Loucy (cell line): ENCODE results near the gene PREX1.

Source experiments
- H2AFZ ChIP-seq: fragments of 200-600 bp; sonication (generic); 2 replicates; pipeline ENCODE4 v1.6.0; 2016; ENCODE audit warnings: antibody characterized with exemption, mild to moderate bottlenecking, low read length, moderate library complexity
- H3F3A ChIP-seq: fragments of 200-600 bp; 2 replicates; pipeline ENCODE4 v1.6.0; 2016; ENCODE audit warnings: antibody characterized with exemption, low read depth, mild to moderate bottlenecking
- H3K27me3 ChIP-seq: fragments of 200-600 bp; sonication (generic); 2 replicates; pipeline ENCODE4 v1.6.1; 2014; ENCODE audit warnings: low read length, mild to moderate bottlenecking; ENCODE audit not compliant: insufficient read depth, poor library complexity, severe bottlenecking
- H3K36me3 ChIP-seq: fragments of 200-600 bp; sonication (generic); 2 replicates; pipeline ENCODE4 v1.6.1; 2016; ENCODE audit warnings: low read length; ENCODE audit not compliant: insufficient read depth
- H3K4me1 ChIP-seq: fragments of 200-600 bp; sonication (generic); 2 replicates; pipeline ENCODE4 v1.5.1; 2014; ENCODE audit warnings: low read length, mild to moderate bottlenecking; ENCODE audit not compliant: insufficient read depth, poor library complexity, severe bottlenecking
- H3K4me2 ChIP-seq: fragments of 200-600 bp; sonication (generic); 2 replicates; pipeline ENCODE4 v1.6.0; 2014; ENCODE audit warnings: antibody characterized with exemption, low read length, low read depth, mild to moderate bottlenecking; ENCODE audit not compliant: poor library complexity, severe bottlenecking
- H3K4me3 ChIP-seq: fragments of 200-600 bp; sonication (generic); 2 replicates; pipeline ENCODE4 v1.5.1; 2014; ENCODE audit warnings: low read length, mild to moderate bottlenecking, mixed read lengths; ENCODE audit not compliant: poor library complexity, severe bottlenecking
- H3K79me2 ChIP-seq: fragments of 200-600 bp; sonication (generic); 2 replicates; pipeline ENCODE4 v1.6.1; 2014; ENCODE audit warnings: low read length; ENCODE audit not compliant: insufficient read depth
- H3K9ac ChIP-seq: fragments of 200-600 bp; sonication (generic); 2 replicates; pipeline ENCODE4 v1.6.0; 2014; ENCODE audit warnings: mild to moderate bottlenecking, low read depth, low read length, moderate library complexity; ENCODE audit not compliant: poor library complexity, severe bottlenecking
- H3K9me2 ChIP-seq: fragments of 200-600 bp; sonication (generic); replicated peaks from 2 replicates; pipeline ENCODE4 v1.6.1; 2016; ENCODE audit warnings: low read depth, low read length, mixed read lengths
- H3K9me3 ChIP-seq: fragments of 200-600 bp; sonication (generic); 2 replicates; pipeline ENCODE4 v1.6.1; 2014; ENCODE audit warnings: mild to moderate bottlenecking, antibody characterized with exemption, low read length, low read depth; ENCODE audit not compliant: insufficient read depth
- H4K20me1 ChIP-seq: fragments of 200-600 bp; sonication (generic); 2 replicates; pipeline ENCODE4 v1.6.0; 2014; ENCODE audit warnings: antibody characterized with exemption, low read length, mild to moderate bottlenecking; ENCODE audit not compliant: insufficient read depth, poor library complexity, severe bottlenecking
- CTCF ChIP-seq: fragments of 200-600 bp; sonication (generic); conservative IDR thresholded peaks from 2 replicates; pipeline ENCODE4 v1.5.1; 2014; ENCODE audit warnings: mild to moderate bottlenecking, antibody characterized with exemption, low read length
- EZH2phosphoT487 ChIP-seq: fragments of 200-600 bp; IDR thresholded peaks from 2 replicates; pipeline ENCODE4 v1.6.1; 2018; ENCODE audit warnings: antibody characterized with exemption, mild to moderate bottlenecking, moderate library complexity, borderline replicate concordance

Gene PREX1

GRCh38 chr20:48847498-48848205 lies 19.9 kb upstream of the PREX1 start:
- no peak for TF ChIP-seq EZH2phosphoT487
- no peak for TF ChIP-seq CTCF

GRCh38 chr20:48846516-48847492 lies 19.0 kb upstream of the PREX1 start:
- TF ChIP-seq EZH2phosphoT487, result no peak
- no peak for TF ChIP-seq CTCF
- Histone ChIP-seq H3K9me2 (no peaks in the 10 kb centered on the region), H3K9me3 (no peaks in the 10 kb centered on the region), H4K20me1 (no peaks in the 10 kb centered on the region), H3K27me3 (no peaks in the 10 kb centered on the region), H3K36me3 (no peaks in the 10 kb centered on the region), H3K79me2 (no peaks in the 10 kb centered on the region), H3F3A (no peaks in the 10 kb centered on the region), H2AFZ (peak overlapping the region; percentile 79), H3K4me3 (peak overlapping the region; percentile 31), H3K4me1 (peaks cover 7% of the 10 kb centered on the region), H3K9ac (peak overlapping the region; percentile 35), H3K4me2 (peak overlapping the region; percentile 57)

More at GRCh38 chr20:48847498-48848205, 19.9 kb upstream of the PREX1 start:
- Histone ChIP-seq H3K4me1 (peaks cover 7% of the 10 kb centered on the region), H3K27me3 (no peaks in the 10 kb centered on the region), H3K79me2 (no peaks in the 10 kb centered on the region), H3K4me3 (no peak overlapping the region), H3K4me2 (no peak overlapping the region), H3K9ac (no peak overlapping the region), H3F3A (no peaks in the 10 kb centered on the region), H3K36me3 (no peaks in the 10 kb centered on the region), H3K9me3 (no peaks in the 10 kb centered on the region), H4K20me1 (no peaks in the 10 kb centered on the region), H3K9me2 (no peaks in the 10 kb centered on the region), H2AFZ (no peak overlapping the region)

- H3K9me3 ChIP-seq, result no peaks in the 10 kb centered on the region
- TF ChIP-seq CTCF (no peak), EZH2phosphoT487 (no peak)
- H3K27me3 ChIP-seq, result no peaks in the 10 kb centered on the region
- peaks cover 7% of the 10 kb centered on the region for H3K4me1 ChIP-seq
- H3F3A ChIP-seq, result no peaks in the 10 kb centered on the region
- H2AFZ ChIP-seq, result no peak overlapping the region
- no peak overlapping the region for H3K4me2 ChIP-seq
- no peak overlapping the region for H3K4me3 ChIP-seq
- H3K79me2 ChIP-seq, result no peaks in the 10 kb centered on the region
- no peaks in the 10 kb centered on the region for H3K9me2 ChIP-seq
- H4K20me1 ChIP-seq, result no peaks in the 10 kb centered on the region
- no peaks in the 10 kb centered on the region for H3K36me3 ChIP-seq
- no peak overlapping the region for H3K9ac ChIP-seq
These were observed 18.0 kb upstream of the PREX1 start for GRCh38 chr20:48845721-48846306.
